Activated T-helper 1 cell treated with anti-CD3 and anti-CD28 coated beads, Interleukin-2, amount 50 U/mL, for 16 hours (primary cell): ENCODE measurements around the gene CAMKV.

Experiments used
- DNase-seq, 2 donors: peaks; one replicate each; pipeline ENCODE4 v3.0.0-alpha.2; 2020; ENCODE audit warnings: low read depth in 1 of 2, low spot score in 1 of 2

Gene CAMKV

DNA sequence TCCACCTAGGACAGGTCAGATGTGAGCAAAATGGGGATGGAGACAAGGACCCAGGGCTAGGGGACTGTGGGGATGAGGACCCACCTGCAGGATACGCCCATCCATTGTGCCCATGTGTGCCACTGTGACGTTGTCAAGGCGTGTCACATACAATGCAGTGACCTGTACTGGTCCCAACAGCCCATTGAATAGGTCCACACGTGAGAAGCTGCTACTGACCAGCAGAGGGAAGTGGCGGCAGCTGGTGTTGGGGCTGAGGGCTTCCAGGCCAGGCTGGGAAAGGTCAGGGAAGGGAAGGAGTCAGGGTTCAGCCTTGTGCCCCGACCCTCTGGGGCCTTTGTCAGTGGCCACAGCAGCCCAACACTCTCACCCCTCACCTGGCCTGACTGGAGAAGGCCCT is 29.3 kb upstream of the CAMKV start:
- no peak for DNase-seq

DNA sequence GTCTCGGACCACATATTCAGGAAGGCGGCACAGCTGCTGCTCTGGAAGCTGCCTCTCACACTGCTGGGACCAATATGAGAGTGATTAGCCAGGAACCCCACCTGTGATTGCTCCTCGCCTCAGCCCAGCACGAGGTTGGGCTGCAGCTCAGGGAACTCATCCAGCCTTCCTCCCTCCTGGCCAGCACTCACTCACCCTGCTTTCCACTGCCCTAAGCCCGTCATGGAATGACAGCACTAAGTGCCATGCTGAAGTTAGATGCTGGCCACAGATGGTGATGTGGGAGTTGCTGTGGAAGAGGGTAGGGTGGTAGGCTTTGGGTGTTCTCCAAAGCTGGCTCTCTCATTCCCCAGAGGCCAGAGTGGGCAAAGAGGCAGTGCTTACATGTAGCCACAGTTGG is 26.6 kb upstream of the CAMKV start:
- no peak for DNase-seq

DNA sequence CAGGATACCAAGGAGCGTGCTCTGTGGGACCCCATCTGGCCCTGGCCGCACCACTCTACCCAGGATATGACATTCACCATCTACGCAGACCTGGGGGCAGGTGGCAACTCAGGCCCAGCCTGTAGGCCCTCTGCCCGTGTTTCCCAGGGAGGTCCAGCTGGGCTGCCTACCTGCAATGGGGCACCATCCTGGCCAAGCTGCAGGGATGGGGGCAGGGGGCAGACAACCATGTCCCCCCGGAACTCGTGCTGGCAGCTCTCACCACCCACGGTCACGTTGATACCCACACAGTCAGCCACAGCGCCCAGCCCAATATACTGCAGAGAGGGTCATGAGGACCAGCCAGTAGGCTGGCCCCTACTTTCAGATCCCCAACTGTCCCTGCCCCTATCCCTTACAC is 26.1 kb upstream of the CAMKV start:
- DNase-seq, result no peak

DNA sequence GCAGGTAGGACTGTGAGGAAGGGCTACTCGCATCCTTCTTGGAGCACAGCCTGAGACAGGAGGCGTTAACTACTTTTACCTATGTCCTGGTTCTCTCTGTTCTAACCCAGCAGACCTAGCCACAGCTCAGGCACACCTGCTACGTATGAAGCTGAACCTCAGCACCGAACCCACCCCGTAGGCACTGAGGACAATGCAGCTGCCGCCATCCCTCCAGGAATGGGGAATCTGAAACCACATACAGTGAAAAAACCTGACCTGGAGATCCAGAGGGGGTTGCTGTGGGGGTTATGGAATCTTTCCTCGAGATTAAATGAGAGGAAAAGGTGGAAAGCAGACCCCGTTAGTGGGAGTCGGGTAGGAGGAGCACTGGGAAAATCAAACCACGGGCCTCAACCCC is 19.6 kb upstream of the CAMKV start:
- no peak for DNase-seq

DNA sequence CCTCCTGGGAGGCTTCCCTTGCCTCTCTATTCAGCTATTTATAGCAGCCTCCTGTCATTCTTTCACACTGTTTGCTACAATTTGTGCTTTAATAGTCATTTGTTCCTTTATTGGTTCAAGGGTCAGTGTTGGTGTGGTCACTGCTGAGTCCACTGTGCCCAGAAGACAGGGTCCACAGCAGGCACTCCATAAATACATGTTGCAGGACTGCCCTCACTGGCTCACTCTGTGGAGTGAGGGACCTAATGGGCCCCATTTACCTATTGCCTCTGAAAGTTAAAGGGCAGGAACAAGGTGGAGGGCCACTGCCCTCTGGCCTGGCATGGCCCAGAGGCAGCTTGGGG is 17.2 kb upstream of the CAMKV start:
- no peak for DNase-seq

DNA sequence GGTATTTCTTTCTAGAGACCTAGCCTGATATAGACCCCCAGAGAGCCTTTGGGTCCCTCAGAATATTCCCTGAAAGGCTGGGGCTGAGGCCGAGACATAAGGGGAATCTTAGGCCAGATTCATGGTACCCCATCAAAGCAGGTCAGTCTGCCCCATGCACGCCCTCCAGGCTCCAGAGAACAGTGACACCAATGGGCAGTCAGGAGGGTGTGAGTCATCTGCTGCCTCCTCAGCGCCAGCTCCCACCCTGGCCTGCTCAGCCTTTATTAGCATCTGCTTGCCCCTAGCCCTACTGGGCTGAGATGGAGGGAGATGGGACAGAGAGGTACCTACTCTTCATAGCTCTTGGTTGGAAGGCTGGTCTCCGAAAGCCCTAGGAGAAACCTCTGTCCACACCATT is 14.3 kb upstream of the CAMKV start:
- DNase-seq, result no peak

DNA sequence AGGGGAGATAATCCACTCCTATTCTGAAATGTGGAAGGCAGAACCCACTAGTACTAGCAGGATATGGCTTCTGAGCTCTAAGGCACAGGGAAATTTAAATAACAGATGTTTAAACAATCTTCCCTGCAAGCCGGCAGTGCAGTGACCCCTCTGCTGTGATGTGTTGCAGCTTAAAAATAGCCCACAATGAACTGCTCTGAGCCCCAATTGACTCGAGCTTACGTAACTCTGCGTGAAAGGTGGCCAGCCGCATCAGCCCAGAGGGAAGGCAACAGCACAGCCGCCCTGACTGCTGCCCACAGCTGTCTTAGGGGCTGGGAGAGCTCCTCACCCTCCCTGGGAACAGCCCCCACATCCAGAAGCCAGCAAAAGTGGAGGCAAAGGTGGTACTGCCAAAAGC is 12.5 kb upstream of the CAMKV start:
- no peak for DNase-seq

DNA sequence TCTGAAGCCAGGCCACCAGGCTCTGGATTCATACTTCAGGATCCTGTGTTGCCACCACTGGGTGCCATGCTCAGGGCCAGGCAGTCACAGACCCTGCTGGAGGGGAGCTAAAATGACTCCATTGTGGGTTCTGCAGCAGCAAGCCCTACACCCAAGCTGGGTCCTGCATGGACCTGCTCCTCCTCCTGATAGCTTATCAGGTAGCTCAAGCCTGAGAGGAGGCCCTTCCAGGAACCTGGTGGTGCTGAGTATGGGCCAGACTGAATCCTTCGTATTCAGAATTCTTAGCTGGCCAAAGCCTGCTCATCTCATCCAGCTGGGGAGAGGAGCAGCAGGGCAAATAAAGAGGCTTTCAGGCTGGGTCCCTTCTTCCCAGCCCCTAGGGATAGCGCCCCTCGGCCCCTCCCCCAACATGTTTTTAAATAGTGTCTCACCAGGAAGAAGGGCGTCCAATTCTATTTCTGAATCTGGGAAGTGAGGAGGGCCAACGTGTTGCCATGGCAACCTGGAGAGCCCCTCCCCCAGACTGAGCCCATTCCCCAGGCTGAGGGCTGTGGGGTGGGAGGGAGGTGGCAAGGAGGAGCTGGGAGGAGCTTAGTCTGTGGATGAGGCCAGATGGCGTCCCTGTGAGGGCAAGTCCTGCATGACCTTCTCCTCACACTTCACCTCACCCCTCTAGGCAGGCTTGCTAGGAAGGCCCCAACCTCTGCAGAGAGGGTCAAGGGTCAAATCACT is 11.0 kb upstream of the CAMKV start:
- no peak for DNase-seq

DNA sequence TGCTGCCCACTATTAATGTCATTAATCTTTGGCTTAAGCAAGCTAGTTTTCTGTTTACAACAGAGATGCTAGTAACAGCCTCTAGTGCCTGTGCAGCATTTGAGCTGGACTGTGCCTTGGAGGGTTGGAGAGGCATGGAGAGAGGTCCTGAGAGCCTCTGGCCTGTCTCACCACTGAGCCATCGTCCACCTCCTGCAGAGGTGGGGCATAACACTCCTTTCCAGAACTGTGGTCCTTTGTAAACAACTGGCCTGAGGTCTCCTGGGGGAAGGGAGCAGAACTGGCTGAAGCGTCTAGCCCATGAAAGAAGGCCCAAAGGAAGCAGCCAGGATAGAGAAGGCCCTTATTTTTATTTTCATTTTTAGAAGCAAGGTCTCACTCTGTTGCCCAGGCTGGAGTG is 10.0 kb upstream of the CAMKV start:
- no peak for DNase-seq

DNA sequence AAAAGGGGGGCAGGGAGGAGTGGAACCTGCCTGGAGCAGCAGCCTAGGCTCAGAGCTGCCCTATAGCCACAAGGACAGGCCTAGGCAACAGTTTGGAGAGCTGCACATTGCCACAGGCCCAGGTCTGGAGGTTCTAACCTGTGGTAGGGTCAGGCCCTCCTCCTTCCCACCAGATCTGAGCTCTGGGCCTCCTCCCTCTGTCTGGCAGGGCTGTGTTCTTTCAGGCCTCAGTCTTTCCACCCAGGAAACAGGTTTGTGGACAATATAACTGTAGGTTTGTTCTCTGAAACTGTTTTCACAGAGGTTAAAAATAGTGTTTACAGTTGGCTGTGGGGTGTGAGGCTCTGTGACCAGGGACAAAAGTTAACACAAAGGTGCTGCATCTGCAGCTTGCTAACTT is 9.0 kb upstream of the CAMKV start:
- DNase-seq, result no peak

DNA sequence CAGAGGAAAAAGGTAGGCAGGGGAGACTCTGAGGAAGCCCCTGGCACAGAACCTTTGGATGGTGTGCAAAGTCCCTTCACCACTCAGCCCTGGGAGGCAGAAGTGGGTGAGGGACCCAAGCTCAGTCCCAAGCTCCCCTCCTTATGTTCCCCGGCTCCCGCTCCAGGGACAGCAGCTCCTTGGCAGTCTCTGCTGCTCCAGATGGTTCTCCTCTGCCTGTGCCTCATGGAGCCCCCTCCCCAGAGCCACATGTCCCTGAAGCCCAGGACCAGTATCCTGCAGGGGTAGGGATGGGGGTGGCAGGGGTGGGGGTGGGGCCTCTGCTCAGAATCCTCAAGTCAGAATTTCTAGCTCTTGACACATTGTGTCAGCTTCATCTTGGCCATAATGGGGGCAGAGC is 8.0 kb upstream of the CAMKV start:
- DNase-seq, result no peak

DNA sequence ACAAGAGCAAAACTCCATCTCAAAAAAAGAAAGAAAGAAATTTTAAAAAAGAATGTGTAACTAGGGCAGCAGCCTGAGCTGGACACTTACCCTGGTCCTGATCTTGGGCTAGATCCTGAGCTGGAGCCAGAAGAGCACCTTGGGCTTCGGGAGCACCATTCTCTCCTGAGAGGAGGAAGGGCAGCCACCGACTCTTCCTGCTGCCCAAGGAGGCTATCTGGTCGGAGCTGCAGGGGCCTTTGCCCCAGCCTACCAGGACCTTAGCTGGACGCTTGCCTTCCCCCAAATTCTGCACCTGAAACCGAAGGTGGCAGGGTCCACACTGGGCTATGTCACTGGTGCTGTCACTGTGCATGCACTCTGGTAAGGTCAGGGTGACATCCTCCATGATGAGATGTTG is 6.9 kb upstream of the CAMKV start:
- DNase-seq, result no peak

DNA sequence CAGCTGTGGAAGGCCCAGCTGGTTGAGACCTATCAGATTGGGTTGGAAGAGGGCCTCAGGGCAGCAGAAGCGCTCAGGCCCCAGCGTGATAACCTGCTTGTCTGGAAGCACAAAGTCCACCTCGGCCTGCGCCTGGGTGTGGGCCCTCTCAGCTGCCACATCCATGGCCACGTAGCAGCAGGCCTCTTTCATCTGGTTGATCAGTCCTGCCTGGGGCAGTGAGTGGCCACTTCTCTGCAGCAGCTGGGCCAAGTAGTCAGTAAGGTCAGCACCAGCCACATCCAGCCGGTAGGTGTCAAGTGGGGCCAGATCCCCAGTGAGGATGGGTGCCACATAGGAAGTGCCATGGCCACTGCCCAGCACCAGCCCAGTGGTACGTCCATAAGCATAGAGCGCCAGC is 3.9 kb upstream of the CAMKV start:
- no peak for DNase-seq

DNA sequence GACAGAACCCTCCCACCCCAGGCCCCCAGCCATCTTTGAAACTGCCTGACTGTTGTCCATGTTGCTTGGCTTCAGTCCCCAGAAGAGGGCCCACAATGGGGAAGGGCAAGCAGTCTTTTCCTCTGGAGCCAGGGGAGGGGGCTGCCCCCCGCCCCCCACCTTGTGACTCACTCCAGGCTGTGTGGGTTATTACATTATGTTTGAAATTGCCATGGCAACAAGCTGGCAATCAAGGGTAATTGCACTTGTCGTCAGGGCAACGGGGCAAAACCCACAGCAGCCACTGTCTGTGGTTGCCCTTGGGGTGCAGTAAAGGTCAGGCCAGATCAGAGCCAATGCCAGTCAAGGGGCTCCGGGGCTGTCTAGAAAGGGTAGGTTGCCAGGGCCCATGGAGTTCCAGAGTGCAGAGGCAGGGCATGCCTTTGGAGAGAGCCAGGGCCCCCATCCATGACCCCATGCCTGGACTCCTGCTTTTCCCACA is 3.1 kb upstream of the CAMKV start:
- DNase-seq, result no peak

DNA sequence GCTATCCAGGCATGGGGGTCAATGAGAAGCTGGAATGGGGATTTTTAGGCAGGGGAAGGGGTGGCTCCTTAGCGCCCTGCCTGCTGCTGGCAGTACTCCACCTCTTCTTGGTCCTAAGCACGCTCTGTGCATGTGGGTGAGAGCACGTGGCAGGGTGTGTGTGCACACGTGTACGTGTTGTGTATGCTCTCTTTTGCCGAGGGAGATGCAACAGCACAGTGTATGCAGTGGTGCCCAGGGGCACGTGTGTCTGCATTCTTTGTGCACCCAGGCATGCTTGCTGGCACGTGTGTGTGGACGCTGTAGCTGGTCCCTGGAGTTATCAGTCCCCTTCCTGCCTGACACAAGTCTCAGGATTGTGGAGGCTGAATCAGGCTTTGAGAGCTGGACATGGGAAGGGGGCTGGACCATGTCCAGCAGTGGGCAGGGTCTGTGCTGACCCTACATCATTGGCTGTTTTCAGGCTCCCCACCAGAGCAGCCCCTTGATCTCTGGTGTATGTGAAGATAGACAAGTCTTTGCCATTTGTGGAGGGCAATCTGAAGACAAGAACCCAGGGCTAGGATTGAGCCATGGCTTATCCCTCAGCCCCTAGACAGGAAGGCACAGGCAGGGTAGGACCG is 1.9 kb upstream of the CAMKV start:
- no peak for DNase-seq

DNA sequence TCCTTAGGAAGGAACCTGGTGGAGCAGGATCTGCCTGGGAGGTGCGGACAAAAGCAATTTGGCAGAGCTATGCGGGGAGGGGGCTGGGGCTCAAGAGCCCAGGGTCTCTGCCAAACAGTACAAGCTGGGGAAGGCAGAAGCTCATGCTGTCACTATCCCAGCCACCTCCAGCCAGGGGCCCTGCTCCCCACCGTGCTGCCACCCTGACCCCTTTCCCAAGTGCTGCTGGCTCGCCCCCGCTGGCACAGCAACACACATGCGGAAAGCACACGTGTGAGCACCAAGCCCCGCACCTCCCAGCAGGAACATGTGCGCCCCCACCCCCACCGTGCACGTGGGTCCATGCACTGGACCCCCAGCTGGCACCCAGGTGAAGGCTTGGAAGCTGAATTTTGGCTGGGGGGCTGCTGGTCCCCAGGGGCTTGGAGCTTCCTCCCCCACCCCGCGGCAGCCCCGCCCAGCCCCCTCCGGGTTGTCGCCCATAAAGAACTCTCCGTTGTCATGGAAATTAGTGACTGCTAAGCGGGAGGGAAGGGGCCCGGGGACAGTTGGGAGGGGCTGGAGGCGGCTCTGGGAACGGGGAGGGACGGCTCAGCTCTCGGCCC is 742 bp downstream of the CAMKV start:
- no peak for DNase-seq

DNA sequence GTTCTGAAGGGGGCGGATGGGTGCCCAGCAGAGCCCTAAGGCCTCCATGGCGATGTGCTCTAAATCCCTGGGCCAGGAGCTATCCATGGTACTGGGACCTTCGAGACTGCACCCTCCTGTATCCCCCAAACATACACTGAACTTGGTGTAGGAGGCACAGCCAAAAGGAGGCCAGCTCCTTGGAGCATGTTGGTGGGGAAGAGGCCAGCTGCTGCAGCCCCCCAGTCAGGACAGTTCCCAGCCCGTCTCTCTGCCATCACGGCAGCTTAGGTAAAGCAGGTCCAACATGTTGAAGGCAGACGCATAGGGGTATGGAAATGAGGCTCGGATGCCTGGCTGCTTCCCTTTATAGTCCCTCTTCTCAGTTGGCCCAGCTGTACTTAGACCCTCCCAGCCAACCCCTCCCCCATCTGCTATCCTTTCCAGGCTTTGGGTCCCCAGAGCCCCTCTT is 1.8 kb downstream of the CAMKV start:
- DNase-seq, result no peak

DNA sequence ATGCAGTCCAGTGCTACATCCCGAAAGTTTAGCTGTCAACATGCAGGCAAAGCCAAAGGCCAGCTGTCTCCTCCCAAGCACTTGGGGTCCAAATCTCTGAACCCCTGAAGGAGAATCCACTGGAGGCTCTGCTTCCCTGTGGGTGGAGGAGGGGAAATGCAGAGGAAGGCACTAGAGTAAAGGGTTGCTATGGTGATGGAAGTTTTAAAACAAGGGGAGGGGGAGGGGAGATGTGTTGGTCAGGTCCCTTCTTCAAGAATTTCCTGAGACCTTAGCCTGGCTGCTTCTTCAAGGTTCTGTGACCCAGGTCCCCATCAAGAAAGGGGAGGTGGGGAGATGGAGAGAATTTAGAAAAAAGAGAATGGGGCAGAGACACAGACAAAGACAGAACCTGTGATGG is 2.3 kb downstream of the CAMKV start:
- DNase-seq, result no peak

DNA sequence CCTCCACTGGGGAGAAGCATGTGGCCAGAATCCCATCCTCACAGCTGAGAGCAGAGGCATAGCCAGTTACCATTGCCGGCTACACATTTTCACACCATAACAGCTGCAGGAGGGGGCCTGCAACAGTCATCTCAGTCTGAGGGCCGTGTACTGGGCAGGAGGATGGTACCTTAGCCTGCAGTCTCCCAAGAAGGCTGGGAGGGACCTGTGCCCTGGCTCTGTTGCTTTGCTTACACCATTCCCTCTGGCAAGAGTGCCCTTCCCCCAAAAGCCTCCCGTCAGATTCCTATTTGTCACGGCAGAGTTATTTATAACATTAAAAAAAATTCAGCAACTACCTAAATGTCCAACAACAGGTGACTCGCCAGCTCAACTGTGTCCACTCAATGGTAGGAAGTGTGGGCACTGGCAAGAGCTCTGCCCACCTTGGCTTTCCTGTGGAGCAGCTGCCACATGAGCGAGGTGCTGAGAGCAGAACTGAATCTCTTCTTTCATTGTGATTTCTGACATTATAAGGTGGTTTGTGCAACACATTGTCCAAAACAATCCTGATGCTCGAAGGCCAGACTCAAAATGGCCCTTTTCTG is 4.4 kb downstream of the CAMKV start:
- no peak for DNase-seq

DNA sequence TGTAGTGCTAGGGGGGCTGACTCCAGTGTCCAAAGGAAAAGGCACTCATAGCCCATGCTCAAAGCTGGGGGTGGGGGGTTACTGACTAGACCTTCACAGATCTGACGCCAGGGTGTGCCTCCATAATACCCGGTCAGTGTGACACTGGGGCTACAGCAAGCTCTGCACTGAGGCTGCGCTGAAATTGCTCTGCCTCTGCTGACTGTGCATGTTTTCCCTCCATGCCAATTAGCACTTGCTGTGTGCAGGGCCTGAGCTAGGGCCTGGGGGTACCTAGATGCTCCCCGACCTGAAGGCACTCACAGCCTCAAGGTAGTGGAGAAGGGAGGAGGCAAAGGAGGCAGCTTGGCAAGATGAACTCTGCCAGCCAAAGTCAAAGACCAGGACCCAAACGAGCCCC is 5.2 kb downstream of the CAMKV start:
- no peak for DNase-seq

DNA sequence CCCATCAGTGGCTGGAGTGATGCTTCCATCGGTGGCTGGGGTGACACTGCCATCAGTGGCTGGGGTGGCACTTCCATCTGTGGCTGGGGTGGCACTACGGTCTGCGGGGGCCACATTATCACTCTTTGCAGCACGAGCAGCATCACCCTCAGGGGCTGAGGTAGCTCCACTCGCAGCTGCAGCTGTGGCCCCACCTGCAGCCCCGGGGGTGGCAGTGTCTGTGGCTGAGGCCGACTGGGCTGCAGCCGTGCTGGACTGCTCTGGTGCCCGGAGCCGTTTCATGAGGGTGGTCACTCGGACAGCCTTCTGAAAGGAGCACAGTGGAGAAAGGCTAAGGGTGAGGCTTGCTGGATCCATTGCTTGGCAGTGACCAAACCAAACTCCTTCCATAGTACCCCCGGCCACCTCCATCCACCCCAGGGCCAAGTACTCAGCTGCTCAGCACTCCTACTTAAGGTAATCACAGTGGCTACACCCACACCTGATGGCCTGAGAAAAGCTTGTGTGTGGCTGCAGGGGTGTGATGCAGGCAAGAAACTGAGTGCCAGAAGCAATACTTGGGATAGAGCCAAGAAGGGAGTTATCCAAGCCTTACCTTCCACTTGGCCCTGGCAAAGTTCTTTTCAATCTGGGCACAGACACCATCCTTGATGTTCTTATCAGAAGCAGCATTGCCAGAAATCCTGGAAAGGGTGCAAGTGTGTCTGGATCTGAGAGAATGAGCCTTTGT is 10.0 kb downstream of the CAMKV start:
- no peak for DNase-seq
